HG02840 (cell line): ENCODE data around the gene TVP23C.

Experiments used
- ATAC-seq: cut with Tn5 transposase; IDR thresholded peaks from one replicate; pipeline ENCODE4 v1.9.1; 2021; ENCODE audit warnings: mild to moderate bottlenecking, moderate library complexity, moderate number of reproducible peaks; ENCODE audit not compliant: unreplicated experiment, low FRiP score

Gene TVP23C

GRCh38 chr17:15498107-15498506 lies 65.2 kb downstream of the TVP23C start:
- ATAC-seq: no peak

GRCh38 chr17:15496735-15497670 lies 66.3 kb downstream of the TVP23C start:
- ATAC-seq: no peak

- ATAC-seq: no peak
Measured at GRCh38 chr17:15494821-15495220, 68.5 kb downstream of the TVP23C start.

GRCh38 chr17:15493693-15494035 lies 69.6 kb downstream of the TVP23C start:
- ATAC-seq: no peak

GRCh38 chr17:15492791-15493692 lies 70.2 kb downstream of the TVP23C start:
- no peak for ATAC-seq

- ATAC-seq: no peak
Measured at GRCh38 chr17:15492186-15492585, 71.1 kb downstream of the TVP23C start.

GRCh38 chr17:15490634-15491261 lies 72.5 kb downstream of the TVP23C start:
- ATAC-seq: no peak

GRCh38 chr17:15488557-15488956 lies 74.7 kb downstream of the TVP23C start:
- no peak for ATAC-seq

GRCh38 chr17:15485045-15485444 lies 78.2 kb downstream of the TVP23C start:
- no peak for ATAC-seq

- no peak for ATAC-seq
Measured at GRCh38 chr17:15483431-15483830, 79.9 kb downstream of the TVP23C start.

GRCh38 chr17:15482476-15482875 lies 80.8 kb downstream of the TVP23C start:
- no peak for ATAC-seq

GRCh38 chr17:15481481-15481880 lies 81.8 kb downstream of the TVP23C start:
- ATAC-seq: no peak

GRCh38 chr17:15480204-15480603 lies 83.1 kb downstream of the TVP23C start:
- ATAC-seq: no peak

GRCh38 chr17:15479703-15480102 lies 83.6 kb downstream of the TVP23C start:
- ATAC-seq: no peak

GRCh38 chr17:15478845-15479244 lies 84.4 kb downstream of the TVP23C start:
- ATAC-seq: no peak

GRCh38 chr17:15475631-15476354 lies 87.5 kb downstream of the TVP23C start:
- ATAC-seq: no peak

GRCh38 chr17:15472891-15473290 lies 90.4 kb downstream of the TVP23C start:
- no peak for ATAC-seq

GRCh38 chr17:15470536-15470935 lies 92.7 kb downstream of the TVP23C start:
- no peak for ATAC-seq

GRCh38 chr17:15469260-15469659 lies 94.0 kb downstream of the TVP23C start:
- no peak for ATAC-seq

- no peak for ATAC-seq
Measured at GRCh38 chr17:15468126-15468525, 95.2 kb downstream of the TVP23C start.
